ENCODE data around the gene BMP7.
A peak's percentile ranks its signal among the peaks of the same experiment; 100 is the strongest.

Gene BMP7

DNA sequence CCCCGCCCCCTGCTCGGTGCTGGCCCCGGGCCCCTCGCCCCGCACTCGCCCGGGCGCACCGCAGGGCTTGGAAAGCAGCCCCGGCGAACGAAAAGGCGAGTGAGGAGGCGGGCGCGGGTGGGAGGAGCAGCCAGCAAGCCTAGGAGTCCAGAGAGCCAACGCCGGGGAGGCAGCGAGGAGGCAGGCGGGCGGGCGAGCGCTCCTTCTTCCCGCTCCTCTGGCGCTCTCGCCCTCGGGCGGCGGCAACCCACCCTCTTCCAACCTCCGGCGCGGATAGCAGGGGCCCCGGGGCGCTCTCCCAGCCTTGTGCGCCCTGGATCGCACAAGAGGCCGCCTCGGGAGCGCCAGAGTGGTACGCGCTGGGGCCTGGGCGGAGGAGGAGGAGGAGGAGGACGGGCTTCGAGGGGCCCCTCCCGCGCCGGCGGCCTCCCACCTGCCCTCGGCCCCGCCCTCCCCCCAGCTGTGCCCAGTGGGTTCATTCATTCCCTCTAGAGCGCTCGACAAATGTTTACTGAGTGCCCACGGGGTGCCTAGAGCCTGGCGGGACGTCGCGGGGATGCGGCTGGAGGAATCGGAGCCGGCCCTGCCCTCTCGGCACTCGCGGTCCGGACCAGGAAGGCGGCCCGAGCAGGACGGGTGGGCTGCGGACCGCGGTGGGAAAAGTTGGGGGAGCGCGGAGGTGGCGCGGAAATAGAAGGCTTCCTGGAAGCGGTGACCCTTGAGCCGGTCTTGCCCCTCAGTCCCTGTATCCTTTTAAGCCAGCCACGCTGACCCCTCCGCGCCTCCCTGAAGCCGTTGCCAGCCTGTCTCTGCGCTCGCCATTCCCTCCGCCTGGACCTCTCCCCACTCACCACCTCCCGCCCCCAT lies at the start of gene BMP7:
Gene BMP7, minus strand, starts transcription at position 351 of the 867 bp plus-strand sequence. CDS start 519 bp downstream, outside the sequence.
- DNase-seq, result peak; percentile 90

DNA sequence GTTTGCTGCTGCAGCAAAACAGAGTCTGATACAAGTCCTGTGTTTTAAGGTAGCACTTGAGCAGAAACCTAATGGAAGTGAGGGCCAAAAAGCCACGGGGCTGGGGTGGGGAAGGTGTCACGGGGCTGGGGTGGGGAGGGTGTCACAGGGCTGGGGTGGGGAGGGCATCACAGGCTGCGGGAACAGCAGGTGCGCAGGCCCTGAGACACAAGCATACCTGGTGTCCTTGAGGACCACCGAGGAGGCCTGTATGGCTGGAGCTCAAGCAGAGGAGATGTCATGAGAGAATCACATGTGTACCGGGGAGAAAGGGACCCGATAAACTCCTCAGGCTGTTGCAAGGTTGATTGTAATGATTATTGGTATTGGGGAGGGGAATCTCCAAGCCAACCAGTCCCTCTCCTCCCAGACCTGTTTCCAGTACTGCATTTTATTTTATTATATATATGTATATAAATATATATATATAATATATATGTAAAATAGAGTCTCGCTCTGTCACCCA lies 49.6 kb upstream of the BMP7 start:
- DNase-seq, result no peak

DNA sequence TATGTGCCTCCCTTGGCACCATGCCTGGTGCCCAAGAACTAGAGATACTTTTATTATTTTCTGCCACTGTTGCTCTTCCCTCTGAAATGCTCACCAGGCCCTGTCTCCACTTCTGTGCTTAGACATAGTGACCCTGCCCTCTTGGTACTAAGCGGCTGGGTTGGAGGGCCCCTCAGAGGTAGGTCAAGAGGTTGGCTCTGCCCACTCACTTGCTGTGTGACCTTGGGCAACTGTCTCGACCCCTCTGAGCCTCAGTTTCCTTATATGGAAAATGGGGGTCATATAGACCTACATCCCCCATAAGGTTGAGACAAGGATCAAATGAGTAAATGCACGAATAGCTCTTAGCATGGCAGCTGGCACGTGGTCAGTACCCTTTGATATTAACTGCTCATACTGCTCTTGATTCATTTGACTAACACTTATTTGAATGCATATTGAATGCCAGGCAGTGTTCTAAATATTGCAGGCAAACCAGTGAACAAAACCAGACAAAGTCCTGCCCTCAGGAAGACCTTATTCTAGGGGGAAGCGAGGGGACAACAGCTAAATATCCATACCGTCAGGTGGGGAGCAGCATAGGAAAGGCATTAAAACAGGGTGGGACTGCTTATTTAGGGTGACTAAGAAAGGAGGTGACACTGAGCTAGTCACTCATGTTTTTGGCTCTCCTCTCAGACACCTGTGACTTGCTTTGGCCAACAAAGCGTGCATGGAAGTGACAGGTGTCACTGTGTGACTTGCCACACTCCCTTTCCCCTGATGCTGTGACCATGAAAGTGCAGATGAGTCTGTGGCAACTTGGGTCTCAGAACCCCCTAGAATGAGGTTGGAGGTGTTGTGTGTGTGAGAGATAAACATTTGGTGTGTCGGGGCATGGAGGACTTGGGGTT lies 48.9 kb upstream of the BMP7 start:
- no peak for DNase-seq

DNA sequence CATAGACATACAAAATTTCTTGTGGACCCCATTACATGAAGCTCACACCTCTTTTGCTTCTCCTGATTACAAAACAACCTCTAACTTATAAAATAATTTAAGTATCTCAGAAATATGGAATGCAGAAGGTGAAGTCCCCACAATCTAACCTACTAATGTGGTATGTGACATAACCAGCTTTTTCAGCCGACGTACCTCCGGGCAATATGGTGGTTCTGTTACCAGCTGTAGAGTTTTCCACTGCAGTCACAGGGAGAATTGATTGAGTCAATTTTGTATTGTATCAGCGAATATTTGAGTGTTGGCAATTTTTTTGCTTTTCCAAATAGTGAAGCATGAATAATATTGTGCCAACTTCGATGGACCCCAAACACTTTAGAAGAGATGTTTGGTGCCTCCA lies 47.5 kb upstream of the BMP7 start:
- DNase-seq, result no peak

DNA sequence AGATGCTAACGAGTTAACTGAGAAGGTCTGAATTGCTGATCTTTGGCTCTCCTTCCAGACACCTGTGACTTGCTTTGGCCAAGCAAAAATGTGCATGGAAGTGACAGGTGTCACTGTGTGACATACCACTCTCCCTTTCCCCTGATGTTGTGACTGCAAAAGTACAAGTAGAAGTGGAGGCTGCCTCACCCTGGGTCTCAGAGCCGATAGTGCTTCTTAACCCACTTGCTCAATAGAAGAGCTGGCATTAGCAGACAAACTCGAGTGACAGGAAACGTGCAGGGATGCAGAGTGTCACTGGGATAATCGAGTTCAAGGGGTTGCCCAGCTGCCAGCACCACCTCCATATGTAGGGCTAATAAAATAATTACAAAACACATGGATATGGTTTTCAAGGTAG lies 46.8 kb upstream of the BMP7 start:
- no peak for DNase-seq

DNA sequence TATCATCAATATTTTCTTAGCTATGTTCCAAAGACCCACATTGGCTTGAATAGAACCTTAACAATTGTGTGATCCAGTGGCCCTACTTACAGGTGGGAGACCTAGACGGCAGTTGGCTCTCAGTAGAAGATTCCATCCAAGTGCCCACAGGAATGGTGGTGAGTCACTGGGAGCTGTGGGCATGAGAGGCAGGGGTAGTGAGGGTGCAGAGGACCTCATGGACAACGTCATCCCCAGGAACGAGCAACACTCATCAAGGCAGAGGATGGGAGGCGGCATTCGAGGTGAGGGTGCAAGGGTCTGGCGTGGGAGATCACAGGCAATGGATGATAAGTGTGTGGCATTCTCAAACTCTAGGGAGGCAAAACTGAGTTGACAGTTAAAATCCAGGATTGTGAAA lies 45.7 kb upstream of the BMP7 start:
- DNase-seq, result no peak

DNA sequence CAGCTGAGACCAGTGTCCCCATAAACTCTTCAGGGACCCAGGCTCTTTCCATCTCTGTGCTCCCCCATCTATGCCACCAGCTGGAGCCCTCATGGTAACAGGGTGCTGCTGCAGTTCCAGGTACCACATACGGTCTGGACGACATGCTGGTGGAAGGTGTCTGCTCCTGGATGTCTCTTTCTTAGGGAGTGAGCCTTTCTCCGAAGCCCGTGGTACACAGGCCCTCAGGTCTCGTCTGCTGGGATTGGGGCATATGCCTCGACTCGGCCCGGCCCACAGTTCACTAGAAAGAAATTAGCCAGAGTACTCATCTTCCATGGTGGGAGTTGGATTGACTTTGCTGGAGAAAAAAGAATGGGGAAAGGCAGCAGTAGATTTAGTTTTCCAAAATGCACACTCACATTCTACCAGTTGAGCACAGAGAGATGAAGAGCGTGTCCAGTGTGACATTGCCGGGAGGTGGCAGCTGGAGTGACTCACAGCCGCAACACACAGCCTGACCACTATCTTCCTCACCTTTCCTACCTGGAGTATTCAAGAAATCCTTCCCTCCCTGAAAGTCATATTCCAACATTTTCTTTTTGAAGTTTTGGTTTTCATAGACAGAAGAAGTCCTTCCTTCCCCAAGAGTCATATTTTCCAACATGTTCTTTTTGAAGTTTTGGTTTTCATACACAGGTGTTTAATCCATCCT lies 44.5 kb upstream of the BMP7 start:
- no peak for DNase-seq

DNA sequence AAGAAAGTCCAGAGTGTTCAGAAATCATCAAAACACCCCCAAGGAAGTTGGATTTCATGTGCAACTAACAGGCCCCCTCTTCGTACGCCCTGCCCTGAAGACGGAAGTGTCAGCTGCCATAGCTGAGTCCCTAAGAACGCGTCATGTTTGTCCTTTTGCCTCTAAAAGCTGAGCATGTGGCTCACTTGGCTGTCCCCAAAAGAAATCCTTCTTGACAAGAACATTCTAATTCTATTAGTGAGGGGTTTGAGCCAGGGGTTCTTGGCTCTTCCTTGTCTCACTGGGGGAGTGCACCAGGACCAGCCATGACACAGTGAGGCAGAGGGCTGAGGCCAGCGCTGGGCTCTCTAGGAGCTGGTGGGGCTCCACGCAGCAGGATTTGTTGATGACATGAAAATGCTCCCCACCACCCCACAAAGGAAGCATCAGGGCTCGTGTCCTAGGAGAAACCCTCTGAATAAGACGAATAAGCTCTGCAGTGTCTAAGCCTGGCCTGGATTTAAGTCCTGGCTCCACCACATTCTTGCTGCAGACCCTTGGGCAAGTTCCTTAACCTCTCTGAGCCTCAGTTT lies 43.2 kb upstream of the BMP7 start:
- no peak for DNase-seq

DNA sequence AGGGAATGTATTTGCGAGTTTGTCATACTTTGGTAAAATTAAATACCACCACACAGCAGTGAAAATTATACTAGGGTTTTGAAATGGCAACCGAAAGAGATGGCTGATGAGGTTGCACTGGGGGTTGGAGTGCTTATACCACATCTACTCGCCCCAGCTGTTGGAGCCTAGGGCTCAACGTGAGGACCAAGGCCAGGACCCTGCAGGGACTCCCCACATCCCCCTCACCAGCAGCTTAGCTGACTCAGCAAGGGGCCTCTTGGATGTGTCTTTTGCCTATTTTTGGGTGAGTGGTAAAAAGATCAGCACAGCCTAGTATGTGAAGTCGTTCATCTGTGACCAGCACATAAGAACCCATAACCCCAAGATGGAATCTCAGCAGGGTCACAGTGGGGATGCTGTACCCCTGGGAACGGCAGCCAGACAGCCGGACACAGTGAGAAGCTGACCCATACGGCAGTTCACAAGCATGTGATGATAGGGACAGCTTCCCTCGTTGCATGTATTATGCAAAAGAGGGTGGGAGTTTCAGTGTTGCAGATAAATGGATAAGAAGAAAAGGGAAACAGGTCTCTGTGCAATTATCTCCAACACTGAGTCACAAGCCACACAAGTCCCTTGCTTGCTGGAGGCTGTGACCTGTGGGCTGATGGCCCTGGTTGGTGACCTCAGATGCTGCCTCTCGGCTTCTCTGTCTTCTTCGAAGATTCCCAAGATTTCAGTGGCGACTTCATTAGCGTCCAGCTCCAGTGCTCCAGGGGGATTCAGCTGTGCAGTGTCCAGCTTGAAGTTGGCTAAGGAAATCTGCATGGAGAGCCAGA lies 42.2 kb upstream of the BMP7 start:
- DNase-seq, result no peak

DNA sequence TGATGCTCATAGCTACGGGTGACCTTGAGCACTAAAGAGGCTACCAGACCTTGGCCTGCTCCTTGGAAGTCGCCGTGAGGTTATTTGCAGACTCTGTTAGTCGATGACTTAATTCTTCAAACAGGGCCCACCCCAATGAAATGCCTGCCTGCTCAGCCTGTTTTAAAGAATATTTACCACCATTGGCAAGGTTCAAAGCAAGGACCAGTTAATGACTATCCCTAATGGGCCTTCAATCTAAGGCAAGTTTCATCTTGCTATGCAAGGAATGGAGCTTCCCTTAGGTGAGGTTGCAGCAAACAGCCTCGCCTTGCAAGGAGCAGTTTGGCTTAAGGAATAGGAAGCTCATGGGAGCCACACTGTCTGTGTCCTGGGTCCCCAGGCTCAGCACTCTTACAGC lies 40.3 kb upstream of the BMP7 start:
- no peak for DNase-seq

DNA sequence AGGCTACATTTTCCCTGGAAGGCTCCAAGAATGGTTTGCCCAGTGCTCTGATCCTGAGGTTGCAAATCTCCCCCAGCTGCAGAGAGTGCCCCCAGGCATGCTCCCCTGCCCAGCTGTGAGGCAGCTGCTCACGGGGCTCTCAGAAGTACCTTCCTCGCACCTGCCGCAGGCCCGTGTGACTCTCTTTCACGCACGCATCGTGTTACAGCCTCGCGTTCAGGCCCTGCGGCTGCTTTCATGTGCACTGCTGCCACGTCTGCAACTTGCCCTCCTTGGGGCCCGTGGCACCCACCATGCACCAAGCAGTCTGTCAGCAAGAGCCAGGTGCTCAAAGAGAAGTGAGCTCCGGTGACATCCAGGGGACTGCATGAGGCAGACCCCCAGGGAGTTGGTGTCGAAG lies 34.6 kb upstream of the BMP7 start:
- DNase-seq, result peak; percentile 3

DNA sequence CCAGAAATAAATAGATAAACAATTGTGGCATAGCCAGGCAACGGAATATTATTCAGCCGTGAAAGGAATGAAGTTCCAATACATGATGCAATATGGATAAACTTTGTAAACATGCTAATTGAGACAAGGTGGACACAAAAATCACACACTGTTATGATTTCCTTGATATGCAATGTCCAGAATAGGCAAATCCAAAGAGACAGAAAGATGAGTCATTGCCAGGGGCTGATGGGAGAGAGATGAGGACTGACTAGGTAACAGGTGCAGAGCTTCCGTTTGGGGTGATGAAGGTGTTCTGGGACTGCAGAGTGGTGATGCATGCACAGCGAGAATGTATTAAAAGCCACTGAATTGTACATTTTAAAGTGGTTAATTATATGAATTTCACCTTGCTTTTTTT lies 32.0 kb upstream of the BMP7 start:
- no peak for DNase-seq

DNA sequence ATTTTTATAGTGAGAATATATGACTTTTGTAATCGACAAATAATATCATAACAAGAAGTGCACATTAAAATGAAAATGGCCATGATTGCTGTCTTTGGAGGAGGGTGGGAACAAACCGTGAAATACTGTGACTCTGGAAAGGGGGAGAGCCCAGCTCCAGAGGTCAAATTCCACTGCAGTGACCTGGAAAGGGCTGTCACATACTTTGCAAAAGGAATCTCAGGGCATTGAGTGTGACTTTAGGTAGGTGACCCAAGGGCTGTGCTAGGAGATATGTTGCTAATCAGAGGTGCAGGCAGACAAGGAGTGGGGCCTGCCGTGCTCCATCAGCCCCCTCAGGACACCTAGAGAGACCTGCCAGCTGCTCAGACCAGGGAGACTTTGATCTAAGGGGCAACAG lies 28.1 kb upstream of the BMP7 start:
- DNase-seq, result no peak

DNA sequence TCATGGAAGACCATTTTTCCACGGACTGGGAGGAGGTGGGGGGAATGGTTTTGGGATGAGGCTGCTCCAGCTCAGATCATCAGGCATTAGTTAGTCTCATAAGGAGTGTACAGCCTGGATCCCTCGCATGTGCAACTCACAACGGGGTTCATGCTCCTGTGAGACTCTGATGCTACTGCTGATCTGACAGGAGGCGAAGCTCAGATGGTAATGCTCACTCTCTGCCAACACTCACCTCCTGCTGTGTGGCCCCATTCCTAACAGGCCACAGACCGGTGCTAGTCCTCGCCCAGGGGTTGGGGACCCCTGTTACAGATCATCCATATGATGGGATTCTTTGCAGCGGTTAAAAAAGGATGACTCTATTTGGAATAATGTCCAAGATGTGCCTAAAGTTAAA lies 27.6 kb upstream of the BMP7 start:
- no peak for DNase-seq

DNA sequence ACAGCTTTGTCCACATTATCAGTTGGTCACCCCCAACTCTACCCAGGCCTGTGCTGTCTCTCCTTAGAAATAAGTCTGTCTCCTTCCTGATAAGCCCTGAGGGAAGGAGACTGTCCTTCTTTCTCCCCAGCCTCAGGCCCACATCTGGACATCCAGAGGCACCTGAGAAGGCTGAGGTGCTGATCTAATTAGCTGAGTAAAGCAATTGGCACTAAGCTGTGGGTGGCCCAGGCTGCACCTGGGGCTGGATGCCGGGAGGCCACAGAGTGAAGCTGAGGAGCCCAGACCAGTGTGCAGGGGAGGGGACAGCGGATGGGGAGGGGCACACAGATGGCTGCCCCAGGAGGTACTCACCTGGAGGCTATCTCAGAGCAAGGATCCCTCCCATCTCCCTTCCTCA lies 26.2 kb upstream of the BMP7 start:
- DNase-seq, result peak; percentile 2

DNA sequence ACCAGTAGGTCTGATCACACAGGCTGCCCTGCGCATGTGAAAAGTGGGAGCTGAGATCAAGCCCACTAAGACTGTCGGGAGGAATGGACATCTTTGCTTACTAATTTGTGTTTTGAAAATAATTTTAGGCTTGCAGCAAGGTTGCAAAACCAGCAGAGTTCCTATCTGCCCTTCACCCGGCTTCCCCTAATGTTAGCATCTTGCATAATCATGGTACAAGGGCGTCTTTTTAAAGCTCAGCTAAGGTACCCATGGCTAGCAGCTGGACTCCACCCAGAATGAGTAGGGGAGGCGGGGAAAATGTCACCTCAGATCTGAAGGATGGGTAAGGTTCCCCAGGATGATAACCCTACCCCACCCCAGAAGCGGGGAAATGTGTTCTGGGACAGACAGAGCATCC lies 25.3 kb upstream of the BMP7 start:
- no peak for DNase-seq

DNA sequence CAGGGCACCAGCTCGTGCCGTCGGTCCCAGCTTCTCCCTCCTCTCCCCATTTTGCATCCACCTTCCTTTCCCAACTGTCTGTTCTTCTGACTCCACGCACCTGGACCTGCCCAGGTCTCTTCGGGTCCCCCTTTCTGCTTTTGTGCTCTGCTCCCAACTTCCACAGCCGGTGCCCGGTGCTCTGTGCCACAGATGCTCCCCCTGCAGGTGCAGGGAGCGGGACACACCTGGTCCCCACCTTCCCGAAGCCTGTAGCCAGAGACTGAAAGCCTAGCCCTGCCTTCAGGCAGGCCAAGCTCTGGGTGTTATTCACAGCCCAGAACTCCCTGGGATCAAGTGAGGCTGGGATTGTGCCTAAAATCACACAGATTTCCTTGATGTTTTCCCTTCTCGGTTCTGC lies 24.6 kb upstream of the BMP7 start:
- peak; percentile 2 for DNase-seq

DNA sequence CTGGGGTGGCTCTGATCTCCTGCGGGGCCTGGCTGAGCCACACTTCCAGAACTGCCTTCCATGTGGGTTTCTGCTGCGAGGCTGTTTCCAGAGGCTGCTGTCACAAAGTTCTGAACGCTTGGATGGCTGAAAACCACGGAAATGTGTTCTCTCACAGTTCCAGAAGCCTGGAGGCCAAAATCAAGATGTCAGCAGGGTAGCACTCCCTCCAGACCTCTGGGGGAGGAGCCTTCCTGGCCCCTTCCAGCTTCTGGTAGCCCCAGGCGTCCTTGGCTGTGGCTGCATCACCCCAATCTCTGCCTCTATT lies 23.7 kb upstream of the BMP7 start:
- DNase-seq, result no peak

DNA sequence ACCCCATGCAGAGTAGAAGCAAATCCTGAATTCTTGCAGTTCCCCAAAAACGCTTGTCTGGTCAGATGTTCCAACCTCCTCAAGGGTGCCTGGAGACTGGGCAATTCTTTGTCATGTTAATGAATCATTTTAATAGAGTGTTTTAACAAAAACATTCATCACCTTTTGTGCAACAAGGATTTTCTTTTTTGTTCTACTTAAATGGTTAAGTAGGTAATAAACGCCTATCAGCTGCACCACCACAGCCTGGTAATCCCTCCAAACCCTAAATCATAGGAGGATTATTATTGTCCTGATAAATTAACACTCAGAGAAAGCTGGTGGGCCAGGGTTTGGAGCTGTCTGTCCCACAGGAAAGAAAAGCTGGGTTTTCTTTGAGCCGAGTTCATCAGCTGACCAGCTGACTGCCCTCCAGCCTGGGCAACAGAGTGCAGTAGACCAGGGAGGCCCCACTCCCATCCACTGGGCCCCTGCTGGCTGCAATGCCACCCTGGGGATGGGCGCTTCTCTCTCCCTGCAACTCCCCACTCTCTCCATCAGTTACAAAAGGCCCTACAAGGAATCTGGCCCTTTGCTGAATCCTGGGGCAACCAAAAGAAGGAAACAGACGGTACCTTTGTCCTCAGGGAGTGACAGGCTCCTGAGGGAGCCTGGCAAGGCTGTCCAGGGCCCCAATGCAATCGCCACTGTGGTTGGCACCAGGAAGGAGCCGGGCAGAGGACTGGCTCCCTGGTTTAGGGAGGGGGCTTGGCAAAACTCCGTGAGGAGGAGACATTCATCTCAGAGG lies 23.1 kb upstream of the BMP7 start:
- DNase-seq, result no peak

DNA sequence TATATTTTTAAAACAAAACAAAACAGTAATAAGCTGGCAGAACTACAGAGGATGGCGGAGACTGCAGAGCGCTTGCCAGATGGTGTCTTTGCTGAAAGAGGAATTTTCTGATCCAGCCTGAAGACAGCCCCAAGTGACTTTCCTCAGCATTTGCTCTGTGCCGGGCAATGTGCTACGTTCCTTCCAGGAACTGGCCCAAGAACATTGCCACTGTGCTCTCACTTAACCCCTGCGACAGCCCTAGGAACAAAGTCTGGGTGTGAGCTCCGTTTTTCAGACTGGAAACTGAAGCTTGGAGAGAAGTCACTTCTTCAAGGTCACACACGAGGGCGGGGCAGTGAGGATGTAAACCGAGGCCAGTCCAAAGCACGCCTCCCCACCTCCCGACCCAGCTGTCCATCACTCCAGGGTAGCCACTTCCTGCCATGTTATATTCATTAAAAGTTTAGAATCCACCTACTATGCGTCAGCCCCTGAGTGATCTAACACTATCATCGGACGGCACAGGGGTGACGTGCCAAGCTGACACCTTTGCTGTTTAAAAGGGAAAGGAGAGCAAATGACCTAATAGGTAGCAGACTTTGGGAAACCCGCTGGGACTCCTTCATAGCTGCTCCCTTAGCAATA lies 22.3 kb upstream of the BMP7 start:
- DNase-seq, result no peak

DNA sequence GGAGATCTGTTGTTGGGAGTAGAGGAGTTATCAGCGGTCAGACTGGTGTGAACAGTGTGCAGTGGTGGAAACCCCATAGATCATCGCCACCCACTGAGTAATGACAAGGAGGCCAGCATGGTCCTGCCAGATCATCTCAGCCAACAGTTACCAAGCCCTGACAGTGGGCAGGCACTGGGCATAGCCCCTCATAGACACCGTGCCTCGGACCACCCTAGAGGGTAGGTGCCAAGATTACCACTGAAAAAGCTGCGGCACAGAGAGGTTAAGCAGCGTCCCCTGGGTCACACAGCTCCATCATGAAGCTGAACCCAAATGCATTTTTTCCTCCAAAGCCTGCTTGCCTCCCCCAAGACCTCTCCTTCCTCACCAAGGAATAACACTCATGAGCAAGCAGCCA lies 21.5 kb upstream of the BMP7 start:
- no peak for DNase-seq
